GM23338 (cell line): Measurements from ENCODE around the gene MLLT3. TPM values are rescaled to one million over a fixed set of nuclear protein-coding genes. Genes with fewer than 3 reads are reported as not detected.
"Not testable (repeated sequence)": the region's sequence is repeated elsewhere in the genome, so short reads cannot be mapped to it uniquely, and the experiment has no call there.

ENCODE experiments used
- ATAC-seq: fragments of 200-7000 bp; cut with Tn5 transposase; 3 replicates; pipeline ENCODE4 v1.9.1; 2020
- DNase-seq: peaks from one replicate; pipeline ENCODE4 v3.0.0-alpha.2; 2015; ENCODE audit warnings: low spot score
- H2AFZ ChIP-seq: fragments of 200-600 bp; sonication (generic); 2 replicates; pipeline ENCODE4 v1.8.0; 2016; ENCODE audit warnings: antibody characterized with exemption, mild to moderate bottlenecking, moderate library complexity
- H3F3A ChIP-seq: fragments of 200-600 bp; sonication (generic); replicated peaks from 2 replicates; pipeline ENCODE4 v1.8.0; 2017; ENCODE audit warnings: antibody characterized with exemption, mixed run types, low read depth
- H3K27ac ChIP-seq: fragments of 200-600 bp; sonication (generic); 2 replicates; pipeline ENCODE4 v1.6.1; 2016; ENCODE audit warnings: low read depth
- H3K27me3 ChIP-seq: fragments of 200-600 bp; sonication (generic); 2 replicates; pipeline ENCODE4 v1.8.0; 2016; ENCODE audit warnings: mild to moderate bottlenecking, mixed run types, moderate library complexity; ENCODE audit not compliant: insufficient read depth
- H3K36me3 ChIP-seq: fragments of 200-600 bp; sonication (generic); 2 replicates; pipeline ENCODE4 v1.8.0; 2016; ENCODE audit warnings: mild to moderate bottlenecking; ENCODE audit not compliant: insufficient read depth
- H3K4me1 ChIP-seq: fragments of 200-600 bp; sonication (generic); 2 replicates; pipeline ENCODE4 v1.8.0; 2016; ENCODE audit warnings: mild to moderate bottlenecking, moderate library complexity; ENCODE audit not compliant: insufficient read depth
- H3K4me2 ChIP-seq: fragments of 200-600 bp; sonication (generic); 2 replicates; pipeline ENCODE4 v1.7.1; 2017; ENCODE audit warnings: mixed run types
- H3K4me3 ChIP-seq: fragments of 200-600 bp; sonication (generic); 2 replicates; pipeline ENCODE4 v1.6.1; 2016; ENCODE audit warnings: mixed run types
- H3K79me2 ChIP-seq: fragments of 200-600 bp; sonication (generic); replicated peaks from 2 replicates; pipeline ENCODE4 v1.8.0; 2017; ENCODE audit warnings: mild to moderate bottlenecking; ENCODE audit not compliant: insufficient read depth
- H3K9me2 ChIP-seq: fragments of 200-600 bp; sonication (generic); 2 replicates; pipeline ENCODE4 v1.8.0; 2017; ENCODE audit not compliant: insufficient read depth
- H4K20me1 ChIP-seq: fragments of 200-600 bp; sonication (generic); replicated peaks from 2 replicates; pipeline ENCODE4 v1.8.0; 2017; ENCODE audit warnings: mild to moderate bottlenecking; ENCODE audit not compliant: insufficient read depth
- H3K27ac Mint-ChIP-seq: 2 replicates; pipeline ENCODE4 v1.8.0; 2020; ENCODE audit warnings: inconsistent platforms, mild to moderate bottlenecking, moderate library complexity, mixed read lengths
- H3K27me3 Mint-ChIP-seq: 3 replicates; pipeline ENCODE4 v1.8.0; 2022; ENCODE audit warnings: low read depth, mild to moderate bottlenecking, moderate library complexity, mixed read lengths, inconsistent platforms; ENCODE audit not compliant: insufficient read depth, poor library complexity
- H3K36me3 Mint-ChIP-seq: 3 replicates; pipeline ENCODE4 v1.8.0; 2021; ENCODE audit warnings: low read depth, mild to moderate bottlenecking, inconsistent platforms, moderate library complexity, mixed read lengths
- H3K4me1 Mint-ChIP-seq: 3 replicates; pipeline ENCODE4 v1.8.0; 2020; ENCODE audit warnings: mild to moderate bottlenecking, inconsistent platforms, mixed read lengths
- H3K4me3 Mint-ChIP-seq: 3 replicates; pipeline ENCODE4 v1.8.0; 2021; ENCODE audit warnings: moderate library complexity, mild to moderate bottlenecking, inconsistent platforms, mixed read lengths
- H3K9me3 Mint-ChIP-seq: 3 replicates; pipeline ENCODE4 v1.8.0; 2020; ENCODE audit warnings: moderate library complexity, mild to moderate bottlenecking, inconsistent platforms, mixed read lengths
- CTCF ChIP-seq, 2 experiments: fragments of 200-600 bp in 1 of 2; sonication (generic) in 1 of 2; conservative IDR thresholded peaks; 2 replicates each; pipeline versions ENCODE4 v1.5.1 to v1.6.1; 2016 to 2017; ENCODE audit warnings: antibody characterized with exemption in 2 of 2, low read depth in 2 of 2, mild to moderate bottlenecking in 2 of 2, moderate library complexity in 1 of 2
- ETS1 ChIP-seq: IDR thresholded peaks from 2 replicates; pipeline ENCODE4 v1.6.1; 2016; ENCODE audit warnings: antibody characterized with exemption
- EZH2 ChIP-seq: fragments of 200-600 bp; sonication (generic); IDR thresholded peaks from one replicate; pipeline ENCODE4 v1.8.0; 2017; ENCODE audit warnings: antibody characterized with exemption, mild to moderate bottlenecking, low read depth; ENCODE audit not compliant: unreplicated experiment
- EZH2phosphoT487 ChIP-seq: fragments of 200-600 bp; sonication (generic); IDR thresholded peaks from one replicate; pipeline ENCODE4 v1.8.1; 2018; ENCODE audit warnings: antibody characterized with exemption; ENCODE audit not compliant: unreplicated experiment
- POLR2AphosphoS5 ChIP-seq: IDR thresholded peaks from 2 replicates; pipeline ENCODE4 v1.6.1; 2016; ENCODE audit warnings: antibody characterized with exemption, low read depth
- ZNF114 ChIP-seq: fragments of 250-450 bp; sonication (Bioruptor Pico); IDR thresholded peaks from 2 replicates; pipeline ENCODE4 v1.5.0; 2020; ENCODE audit warnings: mild to moderate bottlenecking, moderate library complexity
- ZNF331 ChIP-seq: fragments of 250-450 bp; sonication (Bioruptor Pico); IDR thresholded peaks from 2 replicates; pipeline ENCODE4 v1.5.0; 2020; ENCODE audit warnings: low read depth, mild to moderate bottlenecking, moderate library complexity
- ZNF462 ChIP-seq: fragments of 250-450 bp; sonication (Bioruptor Pico); IDR thresholded peaks from 2 replicates; pipeline ENCODE4 v1.5.0; 2020; ENCODE audit warnings: mild to moderate bottlenecking, moderate library complexity
- polyA plus RNA-seq: library from polyadenylated mRNA; unstranded; fragments of >200 nt; fragmentation: Nextera tagmentation; extraction: Ambion mirVana; gene quantifications from 2 replicates; pipeline ENCODE4 v1.2.1, GENCODE V29; 2016
- total RNA-seq: library from RNA; depleted of rRNA; stranded (reverse); fragments of >200 nt; shearing (Covaris generic); gene quantifications from 2 replicates; pipeline ENCODE4 v1.2.3, GENCODE V29; 2014

The MLLT3 gene
- total and polyA plus RNA-seq, 2 experiments from 2014 or later = 7.5 to 9.5 TPM

GRCh38 chr9:20584968-20585643 lies 37.2 kb downstream of the MLLT3 start (continued):
- no peak for TF ChIP-seq CTCF (conservative IDR thresholded peaks at IDR 0.05; ENCODE audit: low read depth in 2 of 2)
- TF ChIP-seq EZH2 = no peak
- no peak for TF ChIP-seq ZNF331 (CRISPR knock-in tag)
- no peak for TF ChIP-seq POLR2AphosphoS5
- TF ChIP-seq ZNF114 (CRISPR knock-in tag) = no peak

GRCh38 chr9:20583088-20583487 lies 39.2 kb downstream of the MLLT3 start:
- not testable (repeated sequence) for H3K27ac Mint-ChIP-seq, H3K27me3 Mint-ChIP-seq, H3K9me3 Mint-ChIP-seq, H3K4me3 Mint-ChIP-seq, H3K36me3 ChIP-seq, H3F3A ChIP-seq, H3K79me2 ChIP-seq, H3K36me3 Mint-ChIP-seq, H4K20me1 ChIP-seq, H3K4me1 Mint-ChIP-seq, DNase-seq, ATAC-seq, H3K4me1 ChIP-seq, H3K4me3 ChIP-seq, H3K9me2 ChIP-seq, H3K4me2 ChIP-seq, H3K27ac ChIP-seq, H2AFZ ChIP-seq
- peaks cover 18% of the 10 kb centered on the region; the same call in 1 of the 2 replicates for H3K27me3 ChIP-seq

- Histone ChIP-seq H3K4me1 (no peaks in the 10 kb centered on the region), H2AFZ (no peak overlapping the region), H3K4me3 (no peak overlapping the region), H3K27me3 (peaks cover 18% of the 10 kb centered on the region; the same call in 1 of the 2 replicates), H3K36me3 (no peaks in the 10 kb centered on the region), H3K27ac (no peak overlapping the region), H3K4me2 (no peak overlapping the region), H4K20me1 (no peaks in the 10 kb centered on the region; the same call in 1 of the 2 replicates), H3K9me2 (0 out of 2 replicates have a peak, but pooled peaks cover 7% of the 10 kb centered on the region), H3K79me2 (no peaks in the 10 kb centered on the region), H3F3A (no peaks in the 10 kb centered on the region)
- Mint-ChIP-seq H3K27me3 (peaks cover 3% of the 10 kb centered on the region), H3K36me3 (no peaks in the 10 kb centered on the region), H3K9me3 (no peaks in the 10 kb centered on the region), H3K4me1 (no peaks in the 10 kb centered on the region; the same call in 2 of the 3 replicates), H3K4me3 (no peak overlapping the region), H3K27ac (no peak overlapping the region)
- no peak for ATAC-seq
- no peak for DNase-seq
- TF ChIP-seq EZH2phosphoT487 = no peak
- no peak for TF ChIP-seq ZNF462
- TF ChIP-seq ETS1 = no peak
- no peak for TF ChIP-seq ZNF331 (CRISPR knock-in tag)
- TF ChIP-seq POLR2AphosphoS5 = no peak
These were observed 40.1 kb downstream of the MLLT3 start for GRCh38 chr9:20582150-20582549.
